Caco-2 (cell line): ENCODE measurements around the gene CAMK4. TPM values are rescaled to one million over a fixed set of nuclear protein-coding genes. Genes with fewer than 3 reads are reported as not detected.

ENCODE experiments used
- BruUV-seq: library from RNA; stranded (reverse); fragments of 400-500 nt; replicated peaks from 2 replicates; lab custom pipeline; 2021; lab: Mats Ljungman, UMichigan
- CTCF ChIA-PET: fragments of 300-600 bp; sonication (Branson Sonifier 250); formaldehyde crosslinking; loops from one replicate; lab custom pipeline; 2022; ENCODE audit warnings: antibody characterized with exemption; lab: Charles Lee
- POLR2A ChIA-PET: fragments of 300-600 bp; sonication (Branson Sonifier 250); formaldehyde crosslinking; loops from one replicate; lab custom pipeline; 2022; ENCODE audit warnings: antibody characterized with exemption; lab: Charles Lee
- DNase-seq, 2 experiments: peaks; one replicate each; pipeline versions ENCODE4 v3.0.0 to v3.0.0-alpha.2; 2020 to 2022
- H3K27me3 ChIP-seq: replicated peaks from 2 replicates; pipeline ENCODE4 v1.6.0; 2011; ENCODE audit warnings: low read length; ENCODE audit not compliant: control insufficient read depth, insufficient read depth
- H3K36me3 ChIP-seq: 2 replicates; pipeline ENCODE4 v1.5.1; 2011; ENCODE audit warnings: low read length; ENCODE audit not compliant: control insufficient read depth, insufficient read depth
- H3K4me1 ChIP-seq: fragments of 250-450 bp; sonication (Bioruptor Pico); 2 replicates; pipeline ENCODE4 v1.5.1; 2020; ENCODE audit warnings: mild to moderate bottlenecking
- H3K4me3 ChIP-seq: 2 replicates; pipeline ENCODE4 v1.5.1; 2011; ENCODE audit warnings: low read depth, mild to moderate bottlenecking, control low read depth, low read length
- H3K9me3 ChIP-seq: fragments of 250-450 bp; sonication (Bioruptor Pico); 2 replicates; pipeline ENCODE4 v1.5.1; 2020; ENCODE audit warnings: mild to moderate bottlenecking, moderate library complexity
- H3K27ac Mint-ChIP-seq: one replicate; pipeline ENCODE4 v1.8.0; 2022; ENCODE audit warnings: mixed read lengths; ENCODE audit not compliant: unreplicated experiment
- H3K27me3 Mint-ChIP-seq: one replicate; pipeline ENCODE4 v1.8.0; 2022; ENCODE audit warnings: mixed read lengths; ENCODE audit not compliant: insufficient read depth, unreplicated experiment
- H3K36me3 Mint-ChIP-seq: one replicate; pipeline ENCODE4 v1.8.0; 2022; ENCODE audit warnings: mild to moderate bottlenecking, mixed read lengths; ENCODE audit not compliant: insufficient read depth, unreplicated experiment
- H3K4me1 Mint-ChIP-seq: one replicate; pipeline ENCODE4 v1.8.0; 2022; ENCODE audit warnings: low read depth, mixed read lengths; ENCODE audit not compliant: unreplicated experiment
- H3K4me3 Mint-ChIP-seq: one replicate; pipeline ENCODE4 v1.8.0; 2022; ENCODE audit warnings: mild to moderate bottlenecking, moderate library complexity, mixed read lengths; ENCODE audit not compliant: unreplicated experiment
- H3K9me3 Mint-ChIP-seq: one replicate; pipeline ENCODE4 v1.8.0; 2022; ENCODE audit warnings: mixed read lengths; ENCODE audit not compliant: unreplicated experiment
- CTCF ChIP-seq, 2 experiments: fragments of 200-600 bp in 1 of 2; IDR thresholded peaks; 1 replicate in 1 of 2; 2 replicates in 1 of 2; pipeline versions ENCODE4 v1.5.1 to v1.8.0; 2011 to 2022; ENCODE audit warnings: antibody characterized with exemption in 1 of 2, control low read depth in 1 of 2, inconsistent platforms in 1 of 2, low read depth in 1 of 2, low read length in 1 of 2, mild to moderate bottlenecking in 1 of 2, moderate library complexity in 1 of 2; ENCODE audit not compliant: insufficient read depth in 1 of 2, severe bottlenecking in 1 of 2, unreplicated experiment in 1 of 2
- intact Hi-C: fragments of 100-400 bp; cut with micrococcal nuclease; formaldehyde crosslinking; loops from one replicate; pipeline ENCODE4 v1.10.0; 2022; ENCODE audit not compliant: unreplicated experiment
- total RNA-seq: library from RNA; stranded (reverse); gene quantifications from 2 replicates; pipeline ENCODE4 v1.2.3, GENCODE V29; 2022

Gene CAMK4
- total RNA-seq, 1 experiment from 2014 or later = not detected

DNA sequence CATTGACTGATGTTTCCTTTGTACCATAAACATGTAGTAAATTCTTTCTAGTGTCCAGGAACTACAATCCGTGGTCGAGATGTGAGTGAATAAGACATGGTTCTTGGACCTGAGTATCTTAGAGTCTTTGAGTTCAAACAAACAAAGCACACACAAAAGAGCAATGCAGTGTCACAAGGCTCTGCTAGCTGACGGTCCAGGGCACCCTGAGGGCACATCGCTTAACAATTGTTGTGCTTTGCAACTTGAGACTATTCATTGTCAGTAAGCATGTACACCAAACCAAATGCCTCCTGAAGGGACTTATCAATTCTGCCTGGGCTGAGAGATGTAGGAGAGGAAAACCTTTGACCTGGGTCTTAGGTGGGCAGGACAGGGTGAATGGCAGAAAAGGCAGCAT, 84.8 kb downstream of the CAMK4 start:
- Histone ChIP-seq H3K27me3 (no peaks in the 10 kb centered on the region), H3K4me3 (no peak overlapping the region), H3K4me1 (no peaks in the 10 kb centered on the region; the same call in 1 of the 2 replicates), H3K9me3 (no peaks in the 10 kb centered on the region), H3K36me3 (no peaks in the 10 kb centered on the region)
- Mint-ChIP-seq H3K4me1 (peaks cover 7% of the 10 kb centered on the region), H3K27me3 (peaks cover 2% of the 10 kb centered on the region), H3K27ac (no peak overlapping the region), H3K4me3 (no peak overlapping the region), H3K36me3 (no peaks in the 10 kb centered on the region), H3K9me3 (no peaks in the 10 kb centered on the region)
- CTCF ChIA-PET = no interaction called here
- DNase-seq = no peak
- intact Hi-C loops = no loop called here
- POLR2A ChIA-PET = no interaction called here
- no TSS peak for BruUV-seq
- no peak for TF ChIP-seq CTCF (IDR thresholded peaks at IDR 0.05; ENCODE audit: insufficient read depth in 1 of 2, low read depth in 1 of 2, low read length in 1 of 2, severe bottlenecking in 1 of 2, unreplicated experiment in 1 of 2)

DNA sequence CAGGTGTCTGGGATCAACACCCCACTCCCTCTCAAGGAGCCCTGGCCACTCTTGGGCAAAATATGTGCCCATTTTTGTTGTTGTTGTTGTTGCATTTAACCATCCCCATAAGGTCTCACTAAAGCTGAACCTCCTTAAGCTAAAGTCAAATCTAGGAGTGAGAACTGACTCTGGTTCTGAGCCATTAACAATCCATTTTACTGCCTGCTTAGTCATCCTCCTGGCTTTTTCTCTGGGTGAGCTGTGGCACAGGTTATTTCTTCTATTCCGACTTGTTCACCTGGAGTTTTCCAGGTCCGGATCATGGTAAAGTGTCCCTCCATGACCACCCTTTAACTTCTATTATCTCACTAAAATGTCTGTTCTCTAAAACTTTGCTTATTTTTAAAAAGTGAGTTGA, 85.2 kb downstream of the CAMK4 start:
- POLR2A ChIA-PET = no interaction called here
- no peaks in the 10 kb centered on the region for H3K27me3 ChIP-seq
- no peak overlapping the region for H3K27ac Mint-ChIP-seq
- no peaks in the 10 kb centered on the region for H3K9me3 ChIP-seq
- peaks cover 7% of the 10 kb centered on the region for H3K4me1 Mint-ChIP-seq
- DNase-seq = no peak
- H3K36me3 Mint-ChIP-seq = no peaks in the 10 kb centered on the region
- no peak overlapping the region for H3K4me3 Mint-ChIP-seq
- no peaks in the 10 kb centered on the region for H3K9me3 Mint-ChIP-seq
- no peak overlapping the region for H3K4me3 ChIP-seq
- BruUV-seq = no TSS peak
- no peak for TF ChIP-seq CTCF (IDR thresholded peaks at IDR 0.05; ENCODE audit: insufficient read depth in 1 of 2, low read depth in 1 of 2, low read length in 1 of 2, severe bottlenecking in 1 of 2, unreplicated experiment in 1 of 2)
- CTCF ChIA-PET = no interaction called here
- H3K27me3 Mint-ChIP-seq = peaks cover 2% of the 10 kb centered on the region
- H3K4me1 ChIP-seq = no peaks in the 10 kb centered on the region; the same call in 1 of the 2 replicates
- intact Hi-C loops = no loop called here
- H3K36me3 ChIP-seq = no peaks in the 10 kb centered on the region

DNA sequence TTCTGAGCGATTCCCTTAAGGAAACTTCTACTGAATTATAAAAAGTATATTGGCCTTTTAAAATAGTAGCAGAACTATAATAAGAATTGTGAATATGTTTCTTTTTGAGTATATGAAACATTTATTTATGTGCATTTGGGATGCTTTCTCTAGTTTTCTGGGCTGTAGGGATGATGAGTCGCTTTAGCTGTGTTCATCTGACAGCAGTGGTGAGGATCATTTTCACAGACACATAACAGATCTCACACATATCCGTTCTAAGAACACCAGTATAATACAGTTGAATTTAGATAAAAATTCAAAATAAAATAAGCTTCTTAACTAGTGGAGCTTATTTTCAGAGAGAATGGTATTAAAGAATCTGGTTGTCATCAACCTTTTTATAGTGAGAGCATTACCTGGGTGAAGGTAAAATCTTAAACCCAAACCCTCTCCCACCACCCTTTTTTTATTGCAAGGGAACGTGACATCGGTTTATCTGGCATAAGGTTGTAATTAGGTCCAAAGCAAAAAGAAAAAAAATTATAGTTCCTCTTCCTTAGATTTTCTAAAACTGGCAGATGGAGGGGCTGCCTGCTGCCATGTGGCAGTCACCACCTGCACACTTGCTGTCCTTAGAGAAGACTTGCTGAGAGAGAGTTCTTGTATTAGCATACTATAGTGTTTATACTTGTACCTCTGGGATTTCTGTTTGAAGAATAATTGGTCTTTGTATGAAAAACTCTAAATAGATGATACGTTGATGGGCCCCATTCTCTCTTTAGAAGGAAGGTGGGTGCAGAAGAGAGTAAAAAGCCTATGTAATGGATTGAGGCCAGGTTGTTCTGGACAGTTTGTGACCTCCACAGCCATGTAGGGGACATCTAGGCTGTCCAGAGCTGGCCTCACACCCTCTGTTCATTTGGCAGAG, 86.8 kb downstream of the CAMK4 start:
- Histone ChIP-seq H3K36me3 (no peaks in the 10 kb centered on the region), H3K4me1 (no peaks in the 10 kb centered on the region; the same call in 1 of the 2 replicates), H3K27me3 (no peaks in the 10 kb centered on the region), H3K4me3 (no peak overlapping the region), H3K9me3 (no peaks in the 10 kb centered on the region)
- ChIA-PET POLR2A (no interaction called here), CTCF (no interaction called here)
- Mint-ChIP-seq H3K27me3 (peaks cover 2% of the 10 kb centered on the region), H3K27ac (no peak overlapping the region), H3K4me3 (no peak overlapping the region), H3K9me3 (no peaks in the 10 kb centered on the region), H3K36me3 (no peaks in the 10 kb centered on the region), H3K4me1 (peaks cover 7% of the 10 kb centered on the region)
- DNase-seq = no peak
- no TSS peak for BruUV-seq
- no peak for TF ChIP-seq CTCF (IDR thresholded peaks at IDR 0.05; ENCODE audit: insufficient read depth in 1 of 2, low read depth in 1 of 2, low read length in 1 of 2, severe bottlenecking in 1 of 2, unreplicated experiment in 1 of 2)
- intact Hi-C loops = no loop called here
